HepG2 (cell line): ENCODE results near the gene SNRNP35. TPM values are rescaled to one million over a fixed set of nuclear protein-coding genes. Genes with fewer than 3 reads are reported as not detected.

Source experiments
- ATAC-seq: fragments of 200-7000 bp; cut with Tn5 transposase; 3 replicates; pipeline ENCODE4 v1.9.1; 2020; ENCODE audit warnings: mild to moderate bottlenecking, moderate library complexity
- BruUV-seq: library from RNA; stranded (reverse); fragments of 400-500 nt; replicated peaks from 2 replicates; lab custom pipeline; 2021; lab: Mats Ljungman, UMichigan
- CTCF ChIA-PET: fragments of 300-600 bp; formaldehyde crosslinking; extraction: SDS; loops from one replicate; lab custom pipeline; 2021; ENCODE audit warnings: low total read pairs, inconsistent platforms, low intra/inter-chr PET ratio; lab: Yijun Ruan, JAX
- POLR2A ChIA-PET: fragments of 350-600 bp; sonication (Branson Sonifier 250); formaldehyde crosslinking; loops from one replicate; lab custom pipeline; 2020; ENCODE audit warnings: antibody characterized with exemption, inconsistent platforms; lab: Yijun Ruan, JAX
- DNase-seq: peaks from one replicate; pipeline ENCODE4 v3.0.0-alpha.2; 2015; ENCODE audit warnings: low spot score
- FAIRE-seq: peaks from 3 replicates; lab custom pipeline; 2011; peaks lifted over from hg19 to GRCh38; lab: Jason Lieb, UNC
- H2AFZ ChIP-seq: one replicate; pipeline ENCODE4 v1.6.1; 2011; ENCODE audit warnings: low read length, inconsistent platforms
- H3K27ac ChIP-seq: fragments of 300-600 bp; 3 replicates; pipeline ENCODE4 v1.8.0; 2011; ENCODE audit warnings: mixed run types, mild to moderate bottlenecking, mixed read lengths, low read length, inconsistent platforms; ENCODE audit not compliant: insufficient read depth; ENCODE audit errors: extremely low read length
- H3K27me3 ChIP-seq, 2 experiments: fragments of 200-600 bp in 1 of 2; 2 replicates in 1 of 2; 3 replicates in 1 of 2; pipeline versions ENCODE4 v1.6.0 to v1.8.0; 2011; ENCODE audit warnings: low read length in 2 of 2, mild to moderate bottlenecking in 2 of 2, moderate library complexity in 2 of 2, inconsistent platforms in 1 of 2; ENCODE audit not compliant: insufficient read depth in 2 of 2, control insufficient read depth in 1 of 2
- H3K36me3 ChIP-seq, 2 experiments: fragments of 200-600 bp in 1 of 2; replicated peaks in 1 of 2; 2 replicates in 1 of 2; 3 replicates in 1 of 2; pipeline versions ENCODE4 v1.5.1 to v1.8.0; 2011; ENCODE audit warnings: low read length in 2 of 2, inconsistent platforms in 1 of 2; ENCODE audit not compliant: insufficient read depth in 2 of 2, control insufficient read depth in 1 of 2
- H3K4me1 ChIP-seq: 2 replicates; pipeline ENCODE4 v1.5.1; 2012; ENCODE audit warnings: low read length, inconsistent platforms; ENCODE audit not compliant: insufficient read depth
- H3K4me2 ChIP-seq: 2 replicates; pipeline ENCODE4 v1.6.0; 2011; ENCODE audit warnings: low read depth, low read length, inconsistent platforms
- H3K4me3 ChIP-seq, 3 experiments: fragments of 200-600 bp in 1 of 3; sonication (generic), shearing (Covaris generic) in 1 of 3; replicated peaks in 1 of 3; 2 replicates each; pipeline ENCODE4 v1.5.1; 2011 to 2016; ENCODE audit warnings: low read length in 3 of 3, inconsistent platforms in 2 of 3, low read depth in 2 of 3, mild to moderate bottlenecking in 2 of 3, control low read depth in 1 of 3, mixed read lengths in 1 of 3; ENCODE audit not compliant: insufficient read depth in 1 of 3
- H3K79me2 ChIP-seq: one replicate; pipeline ENCODE4 v1.6.1; 2011; ENCODE audit warnings: low read length, inconsistent platforms; ENCODE audit not compliant: insufficient read depth
- H3K9ac ChIP-seq: 2 replicates; pipeline ENCODE4 v1.6.0; 2011; ENCODE audit warnings: mild to moderate bottlenecking, low read depth, low read length, inconsistent platforms; ENCODE audit not compliant: insufficient read depth
- H3K9me3 ChIP-seq: 2 replicates; pipeline ENCODE4 v1.5.1; 2012; ENCODE audit warnings: mild to moderate bottlenecking, low read length
- H4K20me1 ChIP-seq: 2 replicates; pipeline ENCODE4 v1.6.0; 2011; ENCODE audit warnings: inconsistent platforms, mild to moderate bottlenecking, low read length, moderate library complexity; ENCODE audit not compliant: insufficient read depth
- ARID2 ChIP-seq: sonication (generic); formaldehyde crosslinking; IDR thresholded peaks from 2 replicates; pipeline ENCODE4 v1.8.1; 2022; ENCODE audit warnings: mild to moderate bottlenecking, missing genetic modification reagents, borderline replicate concordance
- ARNT ChIP-seq: fragments of 450-650 bp; IDR thresholded peaks from 2 replicates; pipeline ENCODE4 v1.6.1; 2017
- CENPT ChIP-seq: sonication (generic); formaldehyde crosslinking; IDR thresholded peaks from 2 replicates; pipeline ENCODE4 v1.8.0; 2022; ENCODE audit warnings: low read depth, mild to moderate bottlenecking, moderate library complexity, missing genetic modification reagents
- KMT2A ChIP-seq: sonication (generic); formaldehyde crosslinking; IDR thresholded peaks from 2 replicates; pipeline ENCODE4 v1.4.0; 2020; ENCODE audit warnings: missing genetic modification reagents
- KMT2B ChIP-seq: IDR thresholded peaks from 2 replicates; pipeline ENCODE4 v1.6.1; 2016; ENCODE audit warnings: missing genetic modification reagents, missing compliant biosample characterization
- RAD21 ChIP-seq: fragments of 450-650 bp; formaldehyde crosslinking; IDR thresholded peaks from 2 replicates; pipeline ENCODE4 v1.5.0; 2020; ENCODE audit warnings: mild to moderate bottlenecking
- REPIN1 ChIP-seq: sonication (generic); formaldehyde crosslinking; IDR thresholded peaks from 2 replicates; pipeline ENCODE4 v1.8.0; 2022; ENCODE audit warnings: missing genetic modification reagents, low read depth, mild to moderate bottlenecking, borderline replicate concordance
- RXRB ChIP-seq: IDR thresholded peaks from 2 replicates; pipeline ENCODE4 v1.6.1; 2016; ENCODE audit warnings: borderline replicate concordance, missing genetic modification reagents, missing compliant biosample characterization
- SETDB1 ChIP-seq: sonication (generic); formaldehyde crosslinking; IDR thresholded peaks from 2 replicates; pipeline ENCODE4 v1.5.1; 2020; ENCODE audit warnings: missing genetic modification reagents, mild to moderate bottlenecking, borderline replicate concordance
- ZMYM3 ChIP-seq: sonication (generic); formaldehyde crosslinking; IDR thresholded peaks from 2 replicates; pipeline ENCODE4 v1.5.1; 2020; ENCODE audit warnings: mild to moderate bottlenecking, missing genetic modification reagents
- ZNF30 ChIP-seq: sonication (generic); formaldehyde crosslinking; IDR thresholded peaks from 2 replicates; pipeline ENCODE4 v1.5.0; 2020; ENCODE audit warnings: mild to moderate bottlenecking, missing genetic modification reagents
- ZNF557 ChIP-seq: sonication (generic); formaldehyde crosslinking; IDR thresholded peaks from 2 replicates; pipeline ENCODE4 v1.4.0; 2020; ENCODE audit warnings: missing genetic modification reagents
- ZSCAN29 ChIP-seq: sonication (generic); formaldehyde crosslinking; conservative IDR thresholded peaks from 2 replicates; pipeline ENCODE4 v1.4.0; 2020; ENCODE audit warnings: mild to moderate bottlenecking, missing genetic modification reagents
- WGBS: methylation state at CpG from one replicate; pipeline ENCODE4 v1.1.6; 2017; ENCODE audit warnings: low lambda C conversion rate; 5-methylcytosine and 5-hydroxymethylcytosine counted together
- in situ Hi-C: cut with HindIII; loops from 2 replicates; pipeline ENCODE4 v1.10.0; 2017; ENCODE audit warnings: low pct_unique_long_range_greater_than_20kb; ENCODE audit not compliant: extremely low pct_ligation_motif_present
- intact Hi-C: fragments of 100-400 bp; cut with micrococcal nuclease; formaldehyde crosslinking; loops from one replicate; pipeline ENCODE4 v1.10.0; 2022; ENCODE audit not compliant: unreplicated experiment
- polyA plus RNA-seq, 8 experiments: library from polyadenylated mRNA; depleted of rRNA in 3 of 8; stranded (reverse) in 7 of 8; unstranded in 1 of 8; fragments of >200 nt; fragmentation: Illumina TruSeq in 4 of 8; extraction: Trizol in 4 of 8; gene quantifications; 2 replicates each; pipeline versions ENCODE4 v1.2.1 to v1.2.3, GENCODE V29; 2011 to 2016; ENCODE audit warnings: low read depth in 4 of 8, missing spikeins in 1 of 8, mixed read lengths in 1 of 8; ENCODE audit not compliant: insufficient read depth in 1 of 8
- total RNA-seq, 5 experiments: library from RNA; depleted of rRNA; stranded (reverse); fragments of >200 nt; fragmentation: Illumina TruSeq; extraction: Trizol; gene quantifications; 2 replicates each; pipeline ENCODE4 v1.2.3, GENCODE V29; 2016; ENCODE audit warnings: low read depth in 1 of 5
- TF ChIP-seq, protein P1 (sequence below): sonication (generic); formaldehyde crosslinking; conservative IDR thresholded peaks from 2 replicates; pipeline ENCODE4 v1.8.1; 2023; ENCODE audit warnings: missing genetic modification reagents
- TF ChIP-seq, protein P2 (sequence below): sonication (generic); formaldehyde crosslinking; IDR thresholded peaks from 2 replicates; pipeline ENCODE4 v1.5.0; 2020; ENCODE audit warnings: missing genetic modification reagents

Gene SNRNP35
- total and polyA plus RNA-seq, 2 of the 13 experiments (the other 11 are each of a cell fraction or from before 2014, with no cell fraction given) = 11.3 to 22.6 TPM

DNA sequence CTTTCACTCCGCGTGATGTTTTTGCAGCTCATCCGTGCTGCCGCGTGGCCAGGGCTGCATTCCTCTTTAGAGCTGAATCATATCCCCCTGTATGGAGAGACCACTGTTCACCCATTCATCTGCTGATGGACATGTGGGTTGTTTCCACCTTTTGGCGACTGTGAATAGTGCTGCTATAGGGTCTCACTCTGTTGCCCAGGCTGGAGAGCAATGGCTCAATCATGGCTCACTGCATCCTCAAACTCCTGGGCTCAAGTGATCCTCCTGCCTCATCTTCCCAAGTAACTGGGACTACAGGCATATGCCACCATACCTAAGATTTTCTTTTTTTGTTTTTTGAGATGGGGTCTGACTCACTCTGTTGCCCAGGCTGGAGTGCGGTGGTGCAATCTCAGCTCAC lies 39.1 kb downstream of the SNRNP35 start:
- H3K4me1 ChIP-seq = peaks cover 28% of the 10 kb centered on the region
- H3K9me3 ChIP-seq = no peaks in the 10 kb centered on the region
- peaks cover 8 to 16% of the 10 kb centered on the region in 2 experiments; a peak in 3 of 5 replicates for H3K36me3 ChIP-seq
- H3K79me2 ChIP-seq = no peaks in the 10 kb centered on the region
- H2AFZ ChIP-seq = no peak overlapping the region
- TSS peak; percentile 36 for BruUV-seq
- in situ Hi-C loops = no loop called here
- POLR2A ChIA-PET = interaction anchor here (1.6 kb wide), 1 partner anchor 39 kb away, joined by 6 read pairs; the partner anchor contains the start of gene SNRNP35
- H3K9ac ChIP-seq = no peak overlapping the region
- no peak overlapping the region for H3K27ac ChIP-seq
- H3K4me3 ChIP-seq = no peak overlapping the region
- CTCF ChIA-PET = no interaction called here
- H3K4me2 ChIP-seq = no peak overlapping the region
- 98% methylated on average over 7 of the region's 7 CpGs for WGBS
- DNase-seq = no peak
- TF ChIP-seq KMT2A (no peak), KMT2B (no peak), ARNT (no peak), RAD21 (no peak), ZMYM3 (no peak), ZSCAN29 (no peak), RXRB (CRISPR knock-in tag) (no peak), ZNF30 (CRISPR knock-in tag) (no peak), ZNF557 (CRISPR knock-in tag) (no peak), REPIN1 (CRISPR knock-in tag) (no peak), SETDB1 (CRISPR knock-in tag) (no peak), CENPT (no peak), ARID2 (CRISPR knock-in tag) (no peak)
- TF ChIP-seq, protein P1, sequence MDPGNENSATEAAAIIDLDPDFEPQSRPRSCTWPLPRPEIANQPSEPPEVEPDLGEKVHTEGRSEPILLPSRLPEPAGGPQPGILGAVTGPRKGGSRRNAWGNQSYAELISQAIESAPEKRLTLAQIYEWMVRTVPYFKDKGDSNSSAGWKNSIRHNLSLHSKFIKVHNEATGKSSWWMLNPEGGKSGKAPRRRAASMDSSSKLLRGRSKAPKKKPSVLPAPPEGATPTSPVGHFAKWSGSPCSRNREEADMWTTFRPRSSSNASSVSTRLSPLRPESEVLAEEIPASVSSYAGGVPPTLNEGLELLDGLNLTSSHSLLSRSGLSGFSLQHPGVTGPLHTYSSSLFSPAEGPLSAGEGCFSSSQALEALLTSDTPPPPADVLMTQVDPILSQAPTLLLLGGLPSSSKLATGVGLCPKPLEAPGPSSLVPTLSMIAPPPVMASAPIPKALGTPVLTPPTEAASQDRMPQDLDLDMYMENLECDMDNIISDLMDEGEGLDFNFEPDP (CRISPR knock-in tag) = no peak
- TF ChIP-seq, protein P2, sequence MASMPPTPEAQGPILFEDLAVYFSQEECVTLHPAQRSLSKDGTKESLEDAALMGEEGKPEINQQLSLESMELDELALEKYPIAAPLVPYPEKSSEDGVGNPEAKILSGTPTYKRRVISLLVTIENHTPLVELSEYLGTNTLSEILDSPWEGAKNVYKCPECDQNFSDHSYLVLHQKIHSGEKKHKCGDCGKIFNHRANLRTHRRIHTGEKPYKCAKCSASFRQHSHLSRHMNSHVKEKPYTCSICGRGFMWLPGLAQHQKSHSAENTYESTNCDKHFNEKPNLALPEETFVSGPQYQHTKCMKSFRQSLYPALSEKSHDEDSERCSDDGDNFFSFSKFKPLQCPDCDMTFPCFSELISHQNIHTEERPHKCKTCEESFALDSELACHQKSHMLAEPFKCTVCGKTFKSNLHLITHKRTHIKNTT (CRISPR knock-in tag) = no peak
- H4K20me1 ChIP-seq = no peaks in the 10 kb centered on the region
- no peaks in the 10 kb centered on the region for H3K27me3 ChIP-seq
- intact Hi-C loops = no loop called here
- FAIRE-seq = no peak
- no peak for ATAC-seq
